H1 (cell line): Measurements from ENCODE around the gene ST3GAL3. TPM values are rescaled to one million over a fixed set of nuclear protein-coding genes. Genes with fewer than 3 reads are reported as not detected.

ENCODE experiments used
- CTCF ChIA-PET: fragments of 300-600 bp; sonication (Branson Sonifier 250); formaldehyde crosslinking; loops from one replicate; lab custom pipeline; 2021; ENCODE audit not compliant: partially characterized antibody; lab: Charles Lee
- POLR2A ChIA-PET: fragments of 300-600 bp; sonication (Branson Sonifier 250); formaldehyde crosslinking; loops from one replicate; lab custom pipeline; 2021; ENCODE audit warnings: inconsistent platforms; ENCODE audit not compliant: partially characterized antibody; lab: Charles Lee
- DNase-seq, 2 experiments: peaks; one replicate each; pipeline versions ENCODE4 v3.0.0 to v3.0.0-alpha.2; 2010 to 2022; ENCODE audit warnings: low spot score in 2 of 2, low read depth in 1 of 2, mixed read lengths in 1 of 2
- FAIRE-seq: peaks from 2 replicates; lab custom pipeline; 2011; peaks lifted over from hg19 to GRCh38; lab: Jason Lieb, UNC
- H2AFZ ChIP-seq: 2 replicates; pipeline ENCODE4 v1.8.1; 2012; ENCODE audit warnings: low read length, inconsistent platforms
- H2AK5ac ChIP-seq: 2 replicates; pipeline ENCODE4 v1.6.1; 2013; ENCODE audit warnings: low read depth, low read length
- H2BK120ac ChIP-seq: replicated peaks from 2 replicates; pipeline ENCODE3; 2013; ENCODE audit warnings: low read depth, low read length, inconsistent platforms
- H2BK12ac ChIP-seq: 2 replicates; pipeline ENCODE4 v1.6.1; 2013; ENCODE audit warnings: low read depth, low read length
- H2BK15ac ChIP-seq: 2 replicates; pipeline ENCODE4 v1.6.1; 2013; ENCODE audit warnings: low read length
- H2BK20ac ChIP-seq: 2 replicates; pipeline ENCODE4 v1.6.1; 2013; ENCODE audit warnings: low read length
- H2BK5ac ChIP-seq: 2 replicates; pipeline ENCODE4 v1.6.1; 2013; ENCODE audit warnings: low read depth, low read length
- H3K14ac ChIP-seq: 2 replicates; pipeline ENCODE4 v1.6.1; 2013; ENCODE audit warnings: inconsistent platforms; ENCODE audit not compliant: insufficient read length
- H3K18ac ChIP-seq: 2 replicates; pipeline ENCODE4 v1.6.1; 2013; ENCODE audit warnings: low read length; ENCODE audit errors: extremely low read depth
- H3K23ac ChIP-seq: 2 replicates; pipeline ENCODE4 v1.6.1; 2013; ENCODE audit warnings: inconsistent platforms; ENCODE audit not compliant: insufficient read length
- H3K23me2 ChIP-seq: 2 replicates; pipeline ENCODE4 v1.6.1; 2013; ENCODE audit warnings: low read depth, low read length
- H3K27ac ChIP-seq: 2 replicates; pipeline ENCODE4 v1.6.1; 2011; ENCODE audit warnings: low read depth, low read length, inconsistent platforms
- H3K27me3 ChIP-seq, 4 experiments: replicated peaks in 1 of 4; 1 replicate in 1 of 4; 2 replicates in 3 of 4; pipeline versions ENCODE4 v1.6.1 to v1.8.1; 2011 to 2013; ENCODE audit warnings: low read length in 3 of 4, mild to moderate bottlenecking in 3 of 4, inconsistent platforms in 2 of 4, mixed read lengths in 2 of 4, moderate library complexity in 1 of 4; ENCODE audit not compliant: control insufficient read depth in 3 of 4, insufficient read depth in 3 of 4; ENCODE audit errors: extremely low read depth in 1 of 4
- H3K36me3 ChIP-seq, 4 experiments: 2 replicates each; pipeline versions ENCODE4 v1.6.1 to v1.8.1; 2011 to 2013; ENCODE audit warnings: mild to moderate bottlenecking in 4 of 4, low read length in 3 of 4, moderate library complexity in 2 of 4, control low read depth in 1 of 4, inconsistent platforms in 1 of 4; ENCODE audit not compliant: insufficient read depth in 4 of 4, control insufficient read depth in 2 of 4
- H3K4ac ChIP-seq: replicated peaks from 2 replicates; pipeline ENCODE3; 2013; ENCODE audit warnings: low read length, low read depth, mixed read lengths, inconsistent platforms; ENCODE audit not compliant: insufficient read length
- H3K4me1 ChIP-seq, 4 experiments: replicated peaks in 1 of 4; 1 replicate in 1 of 4; 2 replicates in 3 of 4; pipeline versions ENCODE4 v1.6.1 to v1.8.1; 2011 to 2013; ENCODE audit warnings: low read length in 3 of 4, inconsistent platforms in 2 of 4, mixed read lengths in 1 of 4; ENCODE audit not compliant: insufficient read depth in 4 of 4, control insufficient read depth in 3 of 4
- H3K4me2 ChIP-seq, 2 experiments: 2 replicates each; pipeline versions ENCODE4 v1.6.1 to v1.8.1; 2011 to 2013; ENCODE audit warnings: low read depth in 2 of 2, low read length in 2 of 2, control low read depth in 1 of 2, inconsistent platforms in 1 of 2, mild to moderate bottlenecking in 1 of 2; ENCODE audit not compliant: insufficient read depth in 1 of 2
- H3K4me3 ChIP-seq, 4 experiments: fragments of 200-600, 300-600 bp in 1 of 4; sonication (generic), shearing (Covaris generic), sonication (Bioruptor Twin) in 1 of 4; 2 replicates each; pipeline versions ENCODE4 v1.5.1 to v1.8.1; 2011 to 2016; ENCODE audit warnings: low read length in 4 of 4, low read depth in 3 of 4, control low read depth in 2 of 4, inconsistent platforms in 2 of 4, mild to moderate bottlenecking in 2 of 4, mixed read lengths in 1 of 4, moderate library complexity in 1 of 4; ENCODE audit not compliant: insufficient read depth in 2 of 4; ENCODE audit errors: extremely low read depth in 1 of 4
- H3K56ac ChIP-seq: replicated peaks from 2 replicates; pipeline ENCODE3; 2013; ENCODE audit warnings: low read depth, mild to moderate bottlenecking, mixed read lengths, low read length, inconsistent platforms; ENCODE audit not compliant: insufficient read length
- H3K79me1 ChIP-seq: 2 replicates; pipeline ENCODE4 v1.6.1; 2013; ENCODE audit warnings: low read depth, low read length, control low read depth
- H3K79me2 ChIP-seq, 2 experiments: 2 replicates each; pipeline versions ENCODE4 v1.6.1 to v1.8.1; 2012 to 2013; ENCODE audit warnings: low read length in 2 of 2, mild to moderate bottlenecking in 2 of 2, inconsistent platforms in 1 of 2; ENCODE audit not compliant: insufficient read depth in 2 of 2, control insufficient read depth in 1 of 2
- H3K9ac ChIP-seq, 4 experiments: replicated peaks in 1 of 4; 1 replicate in 1 of 4; 2 replicates in 3 of 4; pipeline versions ENCODE4 v1.6.1 to v1.8.1; 2011 to 2013; ENCODE audit warnings: low read depth in 3 of 4, low read length in 3 of 4, control low read depth in 2 of 4, mild to moderate bottlenecking in 2 of 4, moderate library complexity in 2 of 4, inconsistent platforms in 1 of 4; ENCODE audit errors: extremely low read depth in 1 of 4
- H3K9me3 ChIP-seq, 2 experiments: 2 replicates each; pipeline versions ENCODE4 v1.6.1 to v1.8.1; 2012 to 2013; ENCODE audit warnings: mild to moderate bottlenecking in 2 of 2, moderate library complexity in 2 of 2, control low read depth in 1 of 2, inconsistent platforms in 1 of 2, low read depth in 1 of 2, low read length in 1 of 2, mixed read lengths in 1 of 2; ENCODE audit not compliant: insufficient read depth in 2 of 2
- H4K20me1 ChIP-seq, 2 experiments: replicated peaks in 1 of 2; 2 replicates each; pipeline versions ENCODE3 to v1.8.1; 2011 to 2013; ENCODE audit warnings: inconsistent platforms in 2 of 2, low read length in 2 of 2, mild to moderate bottlenecking in 1 of 2; ENCODE audit not compliant: insufficient read depth in 2 of 2, control insufficient read depth in 1 of 2
- H4K5ac ChIP-seq: 2 replicates; pipeline ENCODE4 v1.6.1; 2013; ENCODE audit warnings: low read length, low read depth, mixed read lengths, inconsistent platforms; ENCODE audit not compliant: insufficient read length
- H4K8ac ChIP-seq: 2 replicates; pipeline ENCODE4 v1.8.0; 2013; ENCODE audit warnings: mild to moderate bottlenecking, moderate library complexity, low read length, inconsistent platforms; ENCODE audit not compliant: insufficient read depth; ENCODE audit errors: extremely low read depth
- H4K91ac ChIP-seq: replicated peaks from 2 replicates; pipeline ENCODE3; 2013; ENCODE audit warnings: low read length, mixed read lengths, inconsistent platforms; ENCODE audit not compliant: insufficient read length
- RBBP5 ChIP-seq: IDR thresholded peaks from 2 replicates; pipeline ENCODE4 v1.7.1; 2012; ENCODE audit warnings: low read depth, mild to moderate bottlenecking, inconsistent platforms, low read length, moderate library complexity, borderline replicate concordance
- RFX5 ChIP-seq: IDR thresholded peaks from 2 replicates; pipeline ENCODE4 v1.6.1; 2011; ENCODE audit warnings: low read depth, low read length, improper control_type of control experiment, borderline replicate concordance
- SRF ChIP-seq: IDR thresholded peaks from 2 replicates; pipeline ENCODE4 v1.6.1; 2011; ENCODE audit warnings: mild to moderate bottlenecking, low read depth, low read length, moderate library complexity
- TAF1 ChIP-seq: IDR thresholded peaks from 2 replicates; pipeline ENCODE4 v1.6.1; 2011; ENCODE audit warnings: mild to moderate bottlenecking, low read depth, low read length
- WGBS, 2 experiments: shearing (Covaris generic) in 1 of 2; methylation state at CpG; one replicate each; pipeline versions ENCODE4 v1.1.6 to v1.1.7; 2013 to 2015; ENCODE audit warnings: low lambda C conversion rate in 2 of 2, mixed read lengths in 2 of 2, inconsistent platforms in 1 of 2, low coverage in 1 of 2, missing lambda C conversion rate in 1 of 2; ENCODE audit not compliant: insufficient replicate concordance in 2 of 2, insufficient coverage in 1 of 2, insufficient read length in 1 of 2; ENCODE audit errors: extremely low coverage in 1 of 2, missing lambda C conversion rate in 1 of 2; 5-methylcytosine and 5-hydroxymethylcytosine counted together
- polyA plus RNA-seq, 7 experiments: library from polyadenylated mRNA; depleted of rRNA in 3 of 7; stranded (reverse) in 5 of 7; unstranded in 2 of 7; fragments of >200 nt in 5 of 7; fragments of 200-250 nt in 2 of 7; gene quantifications; 1 replicate in 5 of 7; 2 replicates in 1 of 7; 4 replicates in 1 of 7; pipeline versions ENCODE4 v1.2.1 to v1.2.3, GENCODE V29; 2011 to 2013; ENCODE audit warnings: missing spikeins in 2 of 7, mixed read lengths in 2 of 7
- total RNA-seq: library from RNA; stranded (reverse); fragmentation: NEBNext Ultra II Directional; extraction: Animal tissue kit (Norgen Biotek cat#: 25700); gene quantifications from 2 replicates; pipeline ENCODE4 v1.2.1, GENCODE V29; 2021

The ST3GAL3 gene
- total and polyA plus RNA-seq, 2 of the 8 experiments (the other 6 are each of a cell fraction or from before 2014, with no cell fraction given), result 6.8 to 7.0 TPM

GRCh38 chr1:43910343-43910742 is 203.0 kb downstream of the ST3GAL3 start:
- Histone ChIP-seq H3K36me3 (no peaks in the 10 kb centered on the region), H4K20me1 (no peaks in the 10 kb centered on the region), H3K79me2 (no peaks in the 10 kb centered on the region), H3K4me3 (no peak overlapping the region), H4K5ac (no peak overlapping the region), H2BK120ac (no peak overlapping the region), H4K91ac (no peak overlapping the region), H4K8ac (no peak overlapping the region), H3K79me1 (no peaks in the 10 kb centered on the region), H3K4ac (no peak overlapping the region), H3K9ac (no peak overlapping the region), H3K27ac (no peak overlapping the region), H3K9me3 (no peaks in the 10 kb centered on the region), H2AK5ac (no peak overlapping the region), H2BK15ac (no peak overlapping the region; the same call in 1 of the 2 replicates), H2BK5ac (no peak overlapping the region), H3K23ac (no peak overlapping the region), H2BK12ac (no peak overlapping the region), H3K14ac (no peak overlapping the region), H3K4me1 (peaks cover 3 to 21% (median 7%) of the 10 kb centered on the region in 4 experiments), H3K4me2 (no peak overlapping the region), H3K56ac (no peak overlapping the region), H2BK20ac (no peak overlapping the region), H3K27me3 (no peaks in the 10 kb centered on the region), H2AFZ (no peak overlapping the region), H3K23me2 (no peaks in the 10 kb centered on the region; the same call in 1 of the 2 replicates), H3K18ac (no peak overlapping the region)
- CTCF ChIA-PET, result interaction anchor here (1.0 to 11.2 kb wide), 4 partner anchors 9 to 25 kb away, joined by 3 to 126 read pairs (median 4); partner anchors contain the start of gene ARTN
- DNase-seq, result no peak
- FAIRE-seq, result no peak
- WGBS, 2 experiments, result 88% methylated on average over 1 of the region's 1 CpG; no CpG with 5 or more reads in 1 of the 2 experiments
- TF ChIP-seq RBBP5 (no peak), SRF (no peak), RFX5 (no peak), TAF1 (no peak)
- POLR2A ChIA-PET, result interaction anchor here (0.9 to 1.5 kb wide), 3 partner anchors 11 to 77 kb away, joined by 3 to 4 read pairs (median 3); no protein-coding TSS in a partner anchor
